Glutamatergic neuron (in vitro differentiated cells): ENCODE data around the gene SCGB1D1. TPM values are rescaled to one million over a fixed set of nuclear protein-coding genes. Genes with fewer than 3 reads are reported as not detected.

Experiments used
- DNase-seq: peaks from one replicate; pipeline ENCODE4 v3.0.0; 2022
- H3K27ac Mint-ChIP-seq: one replicate; pipeline ENCODE4 v1.8.0; 2020; ENCODE audit warnings: mild to moderate bottlenecking, mixed read lengths, inconsistent platforms; ENCODE audit not compliant: unreplicated experiment
- H3K27me3 Mint-ChIP-seq: one replicate; pipeline ENCODE4 v1.8.0; 2020; ENCODE audit warnings: mild to moderate bottlenecking, moderate library complexity, mixed read lengths, inconsistent platforms; ENCODE audit not compliant: unreplicated experiment
- H3K36me3 Mint-ChIP-seq: one replicate; pipeline ENCODE4 v1.8.0; 2020; ENCODE audit warnings: mild to moderate bottlenecking, mixed read lengths, inconsistent platforms; ENCODE audit not compliant: unreplicated experiment
- H3K4me1 Mint-ChIP-seq: one replicate; pipeline ENCODE4 v1.8.0; 2020; ENCODE audit warnings: mild to moderate bottlenecking, low read depth, mixed read lengths, inconsistent platforms; ENCODE audit not compliant: unreplicated experiment
- H3K4me3 Mint-ChIP-seq: one replicate; pipeline ENCODE4 v1.8.0; 2020; ENCODE audit warnings: mild to moderate bottlenecking, mixed read lengths, inconsistent platforms; ENCODE audit not compliant: unreplicated experiment
- H3K9me3 Mint-ChIP-seq: one replicate; pipeline ENCODE4 v1.8.0; 2020; ENCODE audit warnings: mild to moderate bottlenecking, moderate library complexity, mixed read lengths, inconsistent platforms; ENCODE audit not compliant: unreplicated experiment
- total RNA-seq: library from RNA; stranded (reverse); fragmentation: NEBNext Ultra II Directional; extraction: Animal tissue kit (Norgen Biotek cat#: 25700); gene quantifications from one replicate; pipeline ENCODE4 v1.2.1, GENCODE V29; 2021; ENCODE audit not compliant: unreplicated experiment
- TF ChIP-seq, protein P1 (sequence below): fragments of 200-600 bp; sonication (generic); IDR thresholded peaks from one replicate; pipeline ENCODE4 v1.5.0; 2021; ENCODE audit not compliant: partially characterized antibody, unreplicated experiment

Gene SCGB1D1
- total RNA-seq, 1 donor from 2014 or later: not detected

DNA sequence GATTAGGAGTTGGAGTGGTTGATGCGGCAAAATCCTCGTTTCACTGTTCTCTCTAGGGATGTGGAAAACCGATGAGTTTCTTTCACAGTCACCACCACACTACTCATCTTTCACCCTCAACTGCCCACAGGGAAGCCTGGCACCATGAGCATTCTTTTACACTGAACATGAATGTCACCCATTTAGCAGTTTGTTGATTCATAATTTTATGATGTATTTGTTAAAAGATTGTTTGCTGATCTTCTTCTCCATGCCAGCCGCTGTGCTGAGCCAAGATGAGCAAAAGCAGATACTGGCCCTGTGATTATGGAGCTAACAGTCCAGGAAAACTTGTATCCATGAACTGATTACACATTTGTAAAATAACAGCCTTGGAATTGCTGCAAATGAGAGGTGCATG, 48.1 kb downstream of the SCGB1D1 start:
- Mint-ChIP-seq H3K4me1 (no peaks in the 10 kb centered on the region), H3K9me3 (peaks cover 1% of the 10 kb centered on the region), H3K27ac (no peak overlapping the region), H3K27me3 (no peaks in the 10 kb centered on the region), H3K36me3 (no peaks in the 10 kb centered on the region), H3K4me3 (no peak overlapping the region)
- no peak for DNase-seq
- TF ChIP-seq, protein P1, sequence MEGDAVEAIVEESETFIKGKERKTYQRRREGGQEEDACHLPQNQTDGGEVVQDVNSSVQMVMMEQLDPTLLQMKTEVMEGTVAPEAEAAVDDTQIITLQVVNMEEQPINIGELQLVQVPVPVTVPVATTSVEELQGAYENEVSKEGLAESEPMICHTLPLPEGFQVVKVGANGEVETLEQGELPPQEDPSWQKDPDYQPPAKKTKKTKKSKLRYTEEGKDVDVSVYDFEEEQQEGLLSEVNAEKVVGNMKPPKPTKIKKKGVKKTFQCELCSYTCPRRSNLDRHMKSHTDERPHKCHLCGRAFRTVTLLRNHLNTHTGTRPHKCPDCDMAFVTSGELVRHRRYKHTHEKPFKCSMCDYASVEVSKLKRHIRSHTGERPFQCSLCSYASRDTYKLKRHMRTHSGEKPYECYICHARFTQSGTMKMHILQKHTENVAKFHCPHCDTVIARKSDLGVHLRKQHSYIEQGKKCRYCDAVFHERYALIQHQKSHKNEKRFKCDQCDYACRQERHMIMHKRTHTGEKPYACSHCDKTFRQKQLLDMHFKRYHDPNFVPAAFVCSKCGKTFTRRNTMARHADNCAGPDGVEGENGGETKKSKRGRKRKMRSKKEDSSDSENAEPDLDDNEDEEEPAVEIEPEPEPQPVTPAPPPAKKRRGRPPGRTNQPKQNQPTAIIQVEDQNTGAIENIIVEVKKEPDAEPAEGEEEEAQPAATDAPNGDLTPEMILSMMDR: no peak

DNA sequence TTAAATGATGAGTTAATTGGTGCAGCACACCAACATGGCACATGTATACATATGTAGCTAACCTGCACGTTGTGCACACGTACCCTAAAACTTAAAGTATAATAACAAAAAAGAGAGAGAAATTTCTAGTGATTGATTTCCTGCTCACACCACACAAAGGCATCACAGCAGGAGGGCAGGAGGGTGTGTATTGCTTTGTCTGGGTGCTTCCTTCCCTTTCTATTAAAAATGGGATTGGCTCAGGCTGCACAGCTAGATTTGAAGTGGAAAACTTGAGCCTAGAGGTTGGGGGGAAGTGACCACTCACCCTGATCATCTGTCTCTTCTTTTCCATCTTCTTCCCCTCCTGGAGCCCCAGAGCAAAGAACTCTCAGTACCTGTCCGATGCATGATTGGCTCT, 51.1 kb downstream of the SCGB1D1 start:
- H3K36me3 Mint-ChIP-seq: no peaks in the 10 kb centered on the region
- no peak overlapping the region for H3K4me3 Mint-ChIP-seq
- no peaks in the 10 kb centered on the region for H3K4me1 Mint-ChIP-seq
- no peak overlapping the region for H3K27ac Mint-ChIP-seq
- TF ChIP-seq, protein P1: no peak
- peaks cover 1% of the 10 kb centered on the region for H3K9me3 Mint-ChIP-seq
- H3K27me3 Mint-ChIP-seq: no peaks in the 10 kb centered on the region
- DNase-seq: no peak

DNA sequence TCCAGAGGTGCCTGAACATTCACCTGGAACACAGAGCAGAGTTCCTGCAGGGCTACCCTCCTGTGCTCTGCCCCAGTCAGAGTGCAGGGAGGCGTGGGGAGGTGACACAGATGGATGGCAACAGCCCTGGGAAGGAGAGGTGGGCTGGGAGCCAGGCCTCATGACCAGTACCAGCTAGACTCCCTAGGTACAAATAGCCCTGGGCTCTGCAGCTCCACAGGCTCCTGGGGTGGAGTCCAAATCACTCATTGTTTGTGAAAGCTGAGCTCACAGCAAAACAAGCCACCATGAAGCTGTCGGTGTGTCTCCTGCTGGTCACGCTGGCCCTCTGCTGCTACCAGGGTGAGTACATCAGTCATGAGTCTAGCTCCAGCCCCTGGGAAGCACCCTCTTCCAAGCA, 52.0 kb downstream of the SCGB1D1 start, which contains the start of gene SCGB1D2:
Gene SCGB1D2, plus strand, starts transcription at position 219 of the 400 bp plus-strand sequence. Its CDS starts 69 bp downstream, at position 288.
- Mint-ChIP-seq H3K4me1 (no peaks in the 10 kb centered on the region), H3K27me3 (no peaks in the 10 kb centered on the region), H3K27ac (no peak within 1 kb of the TSS), H3K4me3 (no peak within 1 kb of the TSS), H3K9me3 (peaks cover 1% of the 10 kb centered on the region), H3K36me3 (no peaks in the 10 kb centered on the region)
- no peak for DNase-seq
- TF ChIP-seq, protein P1: no peak

Other genes starting within 250 kb of the SCGB1D1 start
- 4.6 TPM for gene BEST1, start 239.9 kb upstream of the SCGB1D1 start, total RNA-seq
- 885 TPM for gene FTH1, start 222.6 kb upstream of the SCGB1D1 start, total RNA-seq
- 48.0 TPM for gene INCENP, start 66.2 kb upstream of the SCGB1D1 start, total RNA-seq
- not detected for gene SCGB2A1, start 18.5 kb downstream of the SCGB1D1 start, total RNA-seq
- not detected for gene SCGB1D2, start 52.0 kb downstream of the SCGB1D1 start, total RNA-seq
- gene SCGB2A2, start 79.9 kb downstream of the SCGB1D1 start, total RNA-seq: not detected
- gene SCGB1D4, start 108.9 kb downstream of the SCGB1D1 start, total RNA-seq: not detected
- gene ASRGL1, start 147.2 kb downstream of the SCGB1D1 start, total RNA-seq: 55.7 TPM
- not detected for gene SCGB1A1, start 228.8 kb downstream of the SCGB1D1 start, total RNA-seq